Activated T-cell treated with anti-CD3 and anti-CD28 coated beads for 4 hours (primary cell): Measurements from ENCODE around the gene ADD1.

Source experiments
- DNase-seq: peaks from one replicate; pipeline ENCODE4 v3.0.0-alpha.2; 2020

ADD1 gene

GRCh38 chr4:2924765-2925301 is 81.2 kb downstream of the ADD1 start:
- DNase-seq, result no peak

DNA sequence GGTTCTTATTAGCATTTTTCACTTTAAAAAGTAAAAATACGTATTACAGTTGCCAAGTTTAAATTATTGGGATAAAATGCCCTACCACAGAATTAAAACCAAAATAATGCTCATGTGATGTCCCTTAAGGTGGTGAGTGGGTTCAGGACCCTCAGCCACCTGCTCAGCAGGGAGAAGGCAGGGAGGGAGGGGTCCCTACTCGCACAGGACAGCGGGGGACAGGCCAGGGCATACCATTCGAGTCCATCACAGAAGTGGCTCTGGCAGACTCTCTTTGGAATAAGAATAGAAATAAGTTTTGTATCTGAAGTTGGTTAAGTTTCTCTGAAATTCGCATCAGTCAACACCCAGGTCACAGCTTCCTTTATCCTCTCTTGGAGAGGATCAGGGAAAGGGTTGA is 81.9 kb downstream of the ADD1 start:
- DNase-seq, result no peak

DNA sequence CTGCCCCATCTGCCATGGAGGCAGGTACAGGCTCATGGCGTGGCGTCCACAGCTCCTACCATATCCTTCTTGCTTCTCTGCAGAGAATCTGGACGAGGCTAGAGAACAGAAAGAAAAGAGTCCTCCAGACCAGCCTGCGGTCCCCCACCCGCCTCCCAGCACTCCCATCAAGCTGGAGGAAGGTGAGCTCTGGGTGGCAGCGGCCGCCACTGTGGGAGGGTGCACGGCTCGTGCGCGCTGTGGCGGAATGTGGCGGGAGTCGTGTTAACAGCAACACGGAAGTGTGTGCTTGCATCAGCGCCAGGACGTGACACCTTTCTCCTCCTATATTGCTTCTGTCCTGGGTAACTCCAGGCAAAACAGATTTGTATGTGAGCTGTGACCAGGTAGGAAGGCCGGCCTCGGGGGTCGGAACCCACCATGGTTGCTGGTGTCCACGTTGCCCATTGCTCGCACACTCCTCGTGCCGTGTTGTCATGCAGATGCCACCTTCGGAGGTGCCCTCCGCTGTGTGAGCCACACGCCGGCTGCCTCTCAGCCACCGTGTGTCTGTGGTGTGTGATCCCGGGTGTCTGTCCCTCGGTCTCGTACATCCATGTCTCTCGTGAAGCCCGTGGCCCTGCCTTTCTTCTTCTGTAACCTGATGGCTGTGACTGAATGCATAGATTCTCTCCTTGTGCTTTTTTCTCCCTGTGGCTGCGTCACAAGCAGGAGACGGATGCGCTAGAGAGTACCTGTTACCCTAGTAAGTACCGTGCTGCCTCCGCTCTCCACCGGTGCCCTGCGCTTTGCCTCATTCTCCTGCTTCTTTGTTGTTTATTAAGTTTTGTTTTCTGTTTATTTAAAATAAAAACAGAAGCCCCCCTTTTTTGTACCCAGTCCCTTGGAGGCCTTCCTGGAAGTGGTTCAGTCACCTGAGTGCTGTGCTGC is 82.6 kb downstream of the ADD1 start:
- no peak for DNase-seq

DNA sequence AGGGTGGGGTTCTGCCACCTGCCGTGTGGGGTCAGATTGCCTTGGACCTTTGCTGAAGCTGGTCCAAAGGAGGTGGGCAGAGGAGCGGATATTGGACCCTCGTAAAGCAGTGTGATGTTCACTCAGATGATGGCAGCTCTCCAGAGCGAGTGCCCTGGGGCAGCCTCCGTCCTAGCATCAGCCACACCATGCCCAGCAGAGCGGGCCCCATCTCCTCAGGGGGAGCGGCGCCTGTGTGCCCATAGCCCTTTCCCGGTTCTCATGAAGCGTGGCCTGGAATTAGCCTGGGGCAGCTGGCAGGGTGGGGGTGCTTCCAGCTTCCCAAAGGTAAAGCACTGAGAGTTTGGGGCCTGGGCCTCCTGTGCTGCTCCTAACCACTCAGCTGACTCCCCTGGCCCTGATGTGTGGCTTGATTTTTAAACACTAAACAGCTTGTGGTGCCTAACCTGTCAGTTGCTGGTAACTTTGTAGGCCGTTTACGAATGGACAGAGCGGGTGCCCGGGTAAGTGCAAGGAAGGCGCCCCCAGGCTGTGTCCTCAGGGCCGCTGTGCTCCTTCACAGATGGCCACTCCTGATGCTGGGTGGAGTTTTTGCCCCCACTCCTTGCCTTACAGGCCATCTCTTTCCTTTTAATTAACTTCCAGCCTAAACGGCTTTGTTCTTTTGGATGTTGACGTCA is 83.5 kb downstream of the ADD1 start:
- DNase-seq, result no peak

DNA sequence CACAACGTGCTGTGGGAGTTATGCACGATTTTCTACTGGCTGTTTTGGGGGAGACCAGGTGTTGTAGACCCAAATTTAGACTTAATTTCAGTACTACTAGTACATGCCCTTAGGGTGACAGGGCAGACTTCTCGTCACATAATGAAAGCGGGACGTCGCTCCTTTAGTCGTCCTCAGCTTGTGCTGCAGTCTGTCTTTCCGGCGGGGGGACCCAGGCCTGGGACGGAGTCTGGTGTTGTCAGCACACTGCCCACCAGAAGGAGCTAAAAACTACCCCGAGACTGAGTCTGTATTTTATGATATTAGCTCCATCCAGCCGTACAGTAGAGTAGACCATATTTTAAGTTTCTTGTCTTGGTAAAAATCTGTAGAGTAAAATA is 84.0 kb downstream of the ADD1 start:
- no peak for DNase-seq

- DNase-seq, result no peak
Measured at GRCh38 chr4:2928242-2929176, 84.9 kb downstream of the ADD1 start.

DNA sequence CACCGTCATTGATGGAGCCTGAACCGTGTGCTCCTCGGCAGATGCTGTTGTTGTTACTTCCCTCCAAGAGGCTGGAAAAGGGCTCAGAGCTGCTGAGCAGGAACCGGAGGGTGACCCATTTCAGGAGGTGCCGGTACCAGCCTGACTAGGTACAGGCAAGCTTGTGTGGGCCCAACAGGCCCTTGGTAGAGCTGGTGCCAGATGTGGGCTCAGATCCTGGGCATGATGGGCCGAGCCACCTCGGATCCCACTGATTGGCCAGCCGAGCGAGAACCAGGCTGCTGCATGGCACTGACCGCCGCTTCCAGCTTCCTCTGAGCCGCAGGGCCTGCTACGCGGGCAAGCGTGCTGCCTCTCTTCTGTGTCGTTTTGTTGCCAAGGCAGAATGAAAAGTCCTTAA is 85.8 kb downstream of the ADD1 start:
- no peak for DNase-seq

- no peak for DNase-seq
Measured at GRCh38 chr4:2930135-2930757, 86.6 kb downstream of the ADD1 start.

DNA sequence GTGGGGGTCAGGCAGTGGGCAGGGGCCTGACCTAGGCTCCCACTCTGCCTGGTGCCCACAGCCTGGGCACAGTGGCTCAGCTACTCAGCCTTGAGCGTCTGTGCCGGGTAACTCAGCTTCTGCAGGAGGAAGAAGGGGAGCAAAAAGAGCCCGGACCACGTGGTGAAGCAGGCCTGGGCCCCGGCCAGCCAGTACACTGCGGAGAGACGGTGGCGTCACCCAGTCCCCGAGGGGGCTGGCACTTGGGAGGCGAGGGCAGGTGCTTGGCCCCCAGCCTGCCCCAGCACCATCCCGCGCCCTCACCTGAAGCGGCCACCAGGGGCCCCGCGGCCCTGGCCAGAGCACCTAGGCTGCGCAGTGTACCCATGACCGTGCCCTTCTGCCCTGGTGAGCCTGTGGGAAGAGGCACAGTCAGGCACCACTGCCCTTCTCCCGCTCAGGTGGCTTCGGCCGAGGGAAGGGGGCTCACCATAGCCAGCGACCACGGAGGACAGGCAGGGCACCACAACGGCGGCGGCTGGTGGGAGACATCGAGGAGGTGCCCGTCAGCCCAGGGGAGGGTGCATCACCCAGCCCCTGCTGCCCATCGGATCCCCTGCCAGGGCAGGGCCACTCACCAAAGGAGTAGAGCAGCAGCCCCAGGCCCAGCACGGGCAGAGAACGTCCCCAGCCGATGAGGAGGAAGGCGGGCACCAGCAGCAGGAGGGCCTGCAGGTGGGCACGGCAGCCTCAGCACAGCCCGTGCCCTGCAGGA is 87.3 kb downstream of the ADD1 start:
- no peak for DNase-seq

DNA sequence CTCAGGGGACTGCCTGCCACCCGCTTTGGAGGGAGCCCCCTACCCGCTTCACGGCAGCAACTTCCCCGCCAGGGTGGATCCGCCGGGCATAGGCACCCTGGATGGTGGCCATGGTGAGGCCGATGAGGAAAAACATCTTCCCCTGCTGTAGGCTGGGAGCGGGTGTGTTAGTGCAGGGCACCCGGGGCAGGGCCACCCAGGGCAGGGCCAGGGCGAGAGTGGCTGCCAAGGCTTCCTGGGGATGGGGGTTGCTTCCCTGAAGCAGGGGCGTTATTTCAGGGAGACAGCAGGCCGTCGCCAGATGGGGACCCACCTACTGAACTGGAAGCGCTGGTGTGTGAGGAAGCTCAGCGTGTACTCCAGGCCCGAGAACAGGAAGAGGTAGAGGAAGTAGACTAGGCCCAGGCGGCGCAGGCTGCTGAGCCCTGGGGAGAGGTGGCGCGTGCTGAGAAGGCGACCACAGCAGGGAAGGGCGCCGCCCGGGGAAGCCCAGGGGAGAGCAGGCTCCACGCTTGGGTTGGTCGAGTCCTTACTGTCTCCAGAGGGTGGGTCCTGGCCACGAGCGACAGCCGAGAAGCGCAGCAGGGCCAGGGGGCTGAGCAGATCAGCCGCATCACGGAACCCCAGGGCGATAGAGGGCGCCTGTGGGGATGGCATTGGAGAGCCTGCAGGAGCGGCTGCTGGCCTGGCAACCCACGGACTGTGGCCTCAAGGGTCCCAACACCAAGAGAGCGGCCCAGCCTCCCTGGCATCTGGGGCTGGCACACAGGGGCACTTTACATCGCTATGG is 88.1 kb downstream of the ADD1 start:
- DNase-seq, result no peak

- DNase-seq, result no peak
Measured at GRCh38 chr4:2932321-2932950, 88.8 kb downstream of the ADD1 start.

DNA sequence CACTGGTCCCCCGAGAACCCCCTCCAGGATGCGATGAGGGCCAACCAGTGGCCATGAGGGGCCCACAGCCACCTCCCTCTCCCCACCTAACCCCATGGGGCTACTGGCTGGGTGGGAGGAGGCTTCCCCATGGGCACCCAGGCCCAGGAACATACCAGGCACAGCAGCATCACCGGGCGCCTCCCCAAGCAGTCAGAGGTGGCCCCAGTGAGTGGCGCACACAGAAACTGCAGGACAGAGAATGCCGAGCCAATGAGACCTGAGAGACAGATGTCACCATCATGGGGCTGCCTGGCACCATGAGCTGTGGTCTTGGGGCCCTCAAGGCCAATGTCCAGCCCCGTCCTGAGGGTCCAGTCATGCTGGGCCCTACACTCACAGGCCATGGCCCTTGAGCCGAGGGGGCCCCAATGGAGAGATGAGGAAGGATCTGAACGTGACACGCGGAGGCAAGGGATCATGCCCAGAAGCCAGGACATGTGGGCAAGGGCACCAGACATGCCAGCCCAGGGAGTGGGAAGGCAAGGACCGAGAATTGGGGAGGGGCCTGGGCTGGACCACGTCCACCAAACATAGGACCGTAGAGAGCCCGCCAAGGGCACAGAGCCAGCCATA is 89.4 kb downstream of the ADD1 start:
- DNase-seq, result no peak

DNA sequence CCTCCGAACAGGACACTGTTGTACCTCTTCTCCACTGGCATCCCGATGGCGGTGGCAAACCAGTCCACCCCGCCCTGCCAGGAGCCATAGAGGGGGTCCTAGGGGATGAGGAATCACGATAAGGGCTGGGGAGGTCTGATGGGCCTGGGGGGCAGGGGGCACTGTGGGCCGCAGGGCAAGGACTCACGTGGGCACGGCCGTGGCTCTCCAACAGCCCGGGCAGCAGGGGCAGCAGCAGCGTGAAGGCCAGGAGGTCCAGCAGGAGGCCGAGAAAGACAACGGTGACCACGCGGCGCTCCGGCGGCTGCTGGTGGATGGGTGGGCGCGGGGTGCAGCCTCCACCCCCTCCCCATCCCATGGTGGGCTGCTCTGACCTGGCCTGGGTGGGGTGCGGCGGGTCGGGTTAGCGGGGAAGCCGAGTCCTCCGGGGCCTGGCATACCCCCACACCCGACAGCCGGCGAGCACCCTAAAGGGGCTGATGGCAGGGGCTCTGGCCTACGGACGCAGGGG is 90.0 kb downstream of the ADD1 start:
- DNase-seq, result no peak

DNA sequence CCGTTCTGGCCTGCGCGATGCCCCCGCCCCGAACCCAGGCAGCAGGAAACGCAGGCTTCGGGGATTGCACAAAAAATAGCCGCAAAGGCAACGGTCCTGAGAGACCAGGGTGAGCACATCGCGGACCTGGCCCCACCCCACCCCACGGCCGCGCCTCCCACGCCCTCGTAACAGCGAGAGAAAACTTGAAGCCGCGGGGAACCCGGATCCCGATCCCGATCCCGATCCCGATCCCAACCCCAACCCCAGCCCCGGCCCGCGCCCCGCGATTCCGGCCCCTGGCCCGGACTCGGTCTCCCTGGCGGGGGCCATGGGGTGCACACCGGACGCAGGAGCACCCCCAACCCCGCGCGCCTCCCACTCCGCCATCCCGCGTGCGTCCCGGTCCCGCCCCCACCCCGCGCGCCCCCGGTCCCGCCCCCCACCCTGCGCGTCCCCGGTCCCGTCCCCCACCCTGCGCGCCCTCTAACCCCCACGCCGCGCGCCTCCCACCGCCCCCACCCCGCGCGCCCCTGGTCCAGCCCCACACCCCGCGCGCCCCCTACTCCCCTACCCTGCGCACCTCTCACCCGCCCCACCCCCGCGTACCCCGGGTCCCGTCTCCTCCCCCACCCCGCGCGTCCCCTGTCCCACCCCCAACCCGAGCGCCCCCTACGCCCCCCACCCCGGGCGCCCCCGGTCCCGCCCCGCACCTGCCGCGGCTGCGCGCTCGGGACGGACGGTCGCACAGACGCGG is 90.6 kb downstream of the ADD1 start:
- DNase-seq, result no peak

DNA sequence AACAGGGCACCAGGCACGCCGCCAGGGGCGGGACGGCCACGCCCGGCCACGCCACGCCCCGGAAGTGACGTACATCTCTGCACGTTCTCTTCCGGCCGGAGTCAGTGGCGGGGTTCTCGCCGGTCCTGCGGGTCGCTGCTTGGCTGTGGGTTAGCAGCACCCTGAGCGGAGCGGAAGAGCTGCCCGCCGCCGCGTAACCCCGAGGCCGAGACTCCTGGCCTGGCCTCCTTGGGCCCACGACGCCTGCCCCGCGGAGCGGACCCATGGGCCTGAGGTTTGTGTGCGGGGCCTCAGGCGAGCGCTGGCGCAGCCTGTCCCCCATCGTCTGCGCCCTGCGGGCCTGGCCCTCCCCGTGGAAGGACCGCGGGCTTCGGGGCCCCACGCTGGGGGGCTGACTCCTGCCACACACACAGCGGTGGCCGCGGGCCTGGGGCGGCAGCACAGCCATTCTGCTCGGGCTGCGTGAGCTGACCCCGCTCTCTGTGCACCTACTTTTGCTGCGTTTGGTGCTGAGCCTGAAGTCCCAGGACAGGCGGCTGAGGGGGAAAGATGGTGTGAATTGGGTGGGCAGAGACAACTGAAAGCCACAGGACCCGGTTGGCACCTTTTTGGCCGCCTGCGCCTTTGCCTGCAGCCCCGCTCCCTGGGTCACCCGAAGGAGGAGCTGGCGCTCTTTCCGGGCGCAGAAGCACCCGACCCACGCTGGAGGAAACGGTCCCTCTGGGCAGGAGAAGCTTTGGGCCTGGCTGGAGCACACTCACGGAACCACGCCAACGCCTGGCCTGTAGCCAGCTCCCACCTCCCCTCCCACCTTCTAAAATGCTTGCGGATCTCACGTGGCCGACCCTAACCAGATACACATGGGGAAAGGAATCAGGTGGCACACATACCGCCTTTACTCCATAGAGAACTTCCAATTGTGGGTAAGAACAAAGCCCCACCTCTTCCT is 91.4 kb downstream of the ADD1 start:
- peak; percentile 97 for DNase-seq

DNA sequence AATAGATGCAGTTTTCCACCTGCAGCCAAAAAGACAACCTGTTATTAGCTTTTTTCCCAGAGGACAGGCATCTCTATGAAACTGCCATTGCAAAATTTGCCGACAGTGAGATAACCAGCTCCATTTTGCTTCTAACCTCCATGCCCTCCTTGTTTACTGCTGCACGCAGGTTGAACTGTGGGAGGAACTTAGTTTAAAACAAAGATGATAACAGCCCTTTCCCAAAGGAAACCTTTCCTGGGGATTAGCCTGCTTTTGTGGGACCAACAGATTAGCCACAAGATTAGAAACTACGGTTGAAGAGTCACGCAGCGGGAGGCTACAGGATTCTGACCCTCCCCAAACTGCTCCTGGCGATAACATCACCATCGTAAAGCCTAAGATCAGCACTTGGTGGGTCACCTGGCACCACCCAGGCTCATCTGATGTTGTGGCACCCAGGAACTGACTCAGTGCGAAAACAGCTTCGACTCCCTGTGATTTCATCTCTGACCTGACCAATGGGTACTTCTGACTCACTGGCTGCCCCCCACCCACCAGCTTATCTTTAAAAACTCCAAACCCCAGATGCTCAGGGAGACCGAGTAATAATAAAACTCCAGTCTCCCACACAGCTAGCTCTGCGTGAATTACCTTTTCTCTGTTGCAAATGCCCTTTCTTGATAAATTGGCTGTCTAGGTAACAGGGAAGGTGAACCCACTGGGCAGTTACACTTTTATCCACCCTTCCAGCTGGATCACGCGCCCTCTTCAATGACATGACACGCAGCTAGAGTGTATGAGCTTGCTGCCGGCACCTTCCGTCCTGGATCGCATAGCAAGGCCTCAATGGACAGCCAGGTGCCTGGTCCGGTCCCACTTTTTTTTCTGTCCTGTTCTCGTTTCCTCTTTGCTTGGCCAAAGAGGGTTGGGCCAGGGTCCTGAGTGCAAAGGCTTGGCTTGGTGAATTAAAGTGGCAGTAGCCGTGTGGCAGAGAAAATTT is 92.4 kb downstream of the ADD1 start:
- DNase-seq, result peak; percentile 46

DNA sequence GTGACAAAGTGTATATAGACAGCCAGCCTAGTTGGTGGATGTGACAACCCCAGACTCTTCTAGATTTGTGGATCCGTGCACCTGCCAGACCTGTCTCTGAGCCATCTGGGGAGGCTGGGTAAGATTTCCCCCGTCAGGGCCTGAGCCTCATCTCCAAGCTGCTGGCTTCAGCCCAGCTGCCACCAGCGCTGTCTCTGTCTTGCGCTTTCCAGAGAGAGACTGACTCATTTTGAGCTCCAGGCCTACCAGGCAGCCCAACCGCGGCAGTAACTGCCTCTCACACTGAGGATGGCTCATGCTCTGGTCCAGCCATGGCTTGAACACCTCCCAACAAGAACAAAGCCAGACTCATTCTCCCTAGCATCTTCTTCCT is 93.1 kb downstream of the ADD1 start:
- DNase-seq, result no peak
